Nasal cavity respiratory epithelium epithelial cell of viscerocranial mucosa (primary cell): ENCODE results near the gene DEFB125. TPM values are rescaled to one million over a fixed set of nuclear protein-coding genes. Genes with fewer than 3 reads are reported as not detected.

Source experiments
- total RNA-seq: library from RNA; depleted of rRNA; stranded (reverse); fragments of >200 nt; gene quantifications from 2 replicates; pipeline ENCODE4 v1.2.3, GENCODE V29; 2014

The DEFB125 gene
- not detected in 2 replicates for total RNA-seq

GRCh38 chr20:87401-87800 is at the start of gene DEFB125:
DEFB125 (plus strand) TSS chr20:87672; CDS start chr20:87710, 38 bp downstream.

GRCh38 chr20:142290-142689 is 54.8 kb downstream of the DEFB125 start, which contains the start of gene DEFB126:
DEFB126 (plus strand) TSS chr20:142590; CDS start chr20:142629, 39 bp downstream.

Other genes starting within 250 kb of the DEFB125 start
- gene DEFB126, start 54.9 kb downstream of the DEFB125 start, total RNA-seq = not detected in 2 replicates
- gene DEFB127, start 69.8 kb downstream of the DEFB125 start, total RNA-seq = not detected in 2 replicates
- not detected in 2 replicates for gene DEFB128, start 102.0 kb downstream of the DEFB125 start, total RNA-seq
- gene DEFB129, start 139.6 kb downstream of the DEFB125 start, total RNA-seq = not detected in 2 replicates
- gene DEFB132, start 170.1 kb downstream of the DEFB125 start, total RNA-seq = not detected in 2 replicates
- gene C20orf96, start 203.1 kb downstream of the DEFB125 start, total RNA-seq = 0.68 and 2.5 TPM in 2 replicates
- 10.3 and 15.7 TPM in 2 replicates for gene ZCCHC3, start 209.9 kb downstream of the DEFB125 start, total RNA-seq
- gene SOX12, start 237.9 kb downstream of the DEFB125 start, total RNA-seq = 2.1 and 4.2 TPM in 2 replicates